ENCODE data around the gene DNMT1. TPM values are rescaled to one million over a fixed set of nuclear protein-coding genes. Genes with fewer than 3 reads are reported as not detected.

The DNMT1 gene
- total and polyA plus RNA-seq, 4 donors: 32.8 to 85.7 (median 45.2) TPM

DNA sequence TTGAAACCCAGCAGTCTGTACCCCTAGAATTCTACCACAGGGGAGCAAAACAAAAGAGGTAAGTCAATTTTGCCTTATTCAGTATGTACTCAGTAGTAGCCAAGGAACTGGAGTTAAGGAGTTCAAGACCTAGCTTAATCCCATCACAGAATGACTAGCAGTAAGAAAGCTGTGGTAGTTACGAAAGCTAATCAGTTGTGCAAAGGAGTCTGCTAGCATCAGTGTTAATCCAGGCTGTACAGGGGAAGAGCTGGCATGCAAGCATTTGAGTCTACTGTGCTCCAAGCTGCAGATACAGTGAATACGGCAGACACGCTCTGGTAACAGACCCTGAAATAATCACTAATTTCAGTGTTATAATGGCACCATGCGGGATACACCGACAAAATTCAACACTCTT, 4.7 kb downstream of the DNMT1 start:
- Histone ChIP-seq H3K4me3 (no peak overlapping the region), H3K4me1 (ENCODE audit: control insufficient read depth in 5 of 5, insufficient read depth in 5 of 5, low read length in 5 of 5) (peaks cover 0 to 13% (median 6%) of the 10 kb centered on the region in 5 donors), H3K36me3 (ENCODE audit: control insufficient read depth in 4 of 4, insufficient read depth in 4 of 4, low read length in 4 of 4) (peaks cover 3 to 10% (median 6%) of the 10 kb centered on the region in 4 donors), H3K27ac (ENCODE audit: low read depth in 1 of 2, low read length in 1 of 2) (no peak overlapping the region), H3K9me3 (ENCODE audit: control insufficient read depth in 4 of 4, insufficient read depth in 3 of 4, low read length in 3 of 4) (no peaks in the 10 kb centered on the region), H3K27me3 (ENCODE audit: control insufficient read depth in 3 of 3, insufficient read depth in 3 of 3, low read length in 2 of 3) (no peaks in the 10 kb centered on the region), H3K9ac (ENCODE audit: insufficient read depth in 1 of 2, low read length in 2 of 2) (no peak overlapping the region)
- WGBS, 2 donors: 94 to 96% methylated on average over 5 of the region's 5 CpGs
- ATAC-seq (ENCODE audit: insufficient read depth, low FRiP score): no peak
- DNase-seq: no peak
- TF ChIP-seq, protein P1, sequence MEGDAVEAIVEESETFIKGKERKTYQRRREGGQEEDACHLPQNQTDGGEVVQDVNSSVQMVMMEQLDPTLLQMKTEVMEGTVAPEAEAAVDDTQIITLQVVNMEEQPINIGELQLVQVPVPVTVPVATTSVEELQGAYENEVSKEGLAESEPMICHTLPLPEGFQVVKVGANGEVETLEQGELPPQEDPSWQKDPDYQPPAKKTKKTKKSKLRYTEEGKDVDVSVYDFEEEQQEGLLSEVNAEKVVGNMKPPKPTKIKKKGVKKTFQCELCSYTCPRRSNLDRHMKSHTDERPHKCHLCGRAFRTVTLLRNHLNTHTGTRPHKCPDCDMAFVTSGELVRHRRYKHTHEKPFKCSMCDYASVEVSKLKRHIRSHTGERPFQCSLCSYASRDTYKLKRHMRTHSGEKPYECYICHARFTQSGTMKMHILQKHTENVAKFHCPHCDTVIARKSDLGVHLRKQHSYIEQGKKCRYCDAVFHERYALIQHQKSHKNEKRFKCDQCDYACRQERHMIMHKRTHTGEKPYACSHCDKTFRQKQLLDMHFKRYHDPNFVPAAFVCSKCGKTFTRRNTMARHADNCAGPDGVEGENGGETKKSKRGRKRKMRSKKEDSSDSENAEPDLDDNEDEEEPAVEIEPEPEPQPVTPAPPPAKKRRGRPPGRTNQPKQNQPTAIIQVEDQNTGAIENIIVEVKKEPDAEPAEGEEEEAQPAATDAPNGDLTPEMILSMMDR (IDR thresholded peaks at IDR 0.05; ENCODE audit: control extremely low read depth, extremely low read depth): no peak

DNA sequence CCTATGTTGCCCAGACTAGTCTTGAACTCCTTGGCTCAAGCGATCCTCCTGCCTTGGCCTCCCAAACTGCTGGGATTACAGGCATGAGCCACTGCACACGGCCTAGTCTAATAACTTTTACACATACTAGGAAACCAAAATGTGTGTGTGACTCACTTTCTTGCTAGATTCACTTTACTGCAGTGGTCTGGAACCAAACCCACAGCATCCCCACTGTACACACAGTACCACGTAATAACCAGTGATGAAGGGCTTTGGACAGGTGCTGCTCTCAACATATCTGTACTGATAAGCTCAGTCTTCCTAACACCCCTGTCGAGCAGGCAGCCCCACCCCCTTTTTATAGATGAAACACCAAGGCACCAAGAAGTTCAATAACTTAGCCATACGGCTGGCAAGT, 5.1 kb downstream of the DNMT1 start:
- no peaks in the 10 kb centered on the region for H3K27me3 ChIP-seq (ENCODE audit: control insufficient read depth in 3 of 3, insufficient read depth in 3 of 3, low read length in 2 of 3)
- H3K4me1 ChIP-seq (ENCODE audit: control insufficient read depth in 5 of 5, insufficient read depth in 5 of 5, low read length in 5 of 5): peaks cover 0 to 12% (median 6%) of the 10 kb centered on the region in 5 donors
- no peak overlapping the region for H3K27ac ChIP-seq (ENCODE audit: low read depth in 1 of 2, low read length in 1 of 2)
- H3K4me3 ChIP-seq: no peak overlapping the region
- H3K9ac ChIP-seq (ENCODE audit: insufficient read depth in 1 of 2, low read length in 2 of 2): no peak overlapping the region
- DNase-seq (no peak), ATAC-seq (ENCODE audit: insufficient read depth, low FRiP score) (no peak)
- TF ChIP-seq, protein P1 (IDR thresholded peaks at IDR 0.05; ENCODE audit: control extremely low read depth, extremely low read depth): no peak
- H3K36me3 ChIP-seq (ENCODE audit: control insufficient read depth in 4 of 4, insufficient read depth in 4 of 4, low read length in 4 of 4): peaks cover 5 to 10% (median 7%) of the 10 kb centered on the region in 4 donors
- WGBS, 2 donors: 83 to 90% methylated on average over 5 of the region's 5 CpGs
- H3K9me3 ChIP-seq (ENCODE audit: control insufficient read depth in 4 of 4, insufficient read depth in 3 of 4, low read length in 3 of 4): no peaks in the 10 kb centered on the region

DNA sequence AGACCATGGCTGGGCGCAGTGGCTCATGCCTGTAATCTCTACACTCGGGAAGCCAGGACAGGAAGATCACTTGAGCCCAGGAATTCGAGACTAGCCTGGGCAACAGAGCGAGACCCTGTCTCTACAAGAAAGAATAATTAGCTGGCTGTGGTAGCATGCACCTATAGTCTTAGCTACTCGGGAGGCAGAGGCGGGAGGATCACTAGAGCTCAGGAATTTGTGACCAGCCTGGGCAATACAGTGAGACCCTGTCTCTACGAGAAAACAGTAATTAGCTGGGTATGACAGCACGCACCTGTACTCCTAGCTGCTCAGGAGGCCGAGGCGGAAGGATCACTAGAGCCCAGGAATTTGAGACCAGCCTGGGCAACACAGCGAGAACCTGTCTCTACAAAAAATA, 7.4 kb downstream of the DNMT1 start:
- DNase-seq (no peak), ATAC-seq (ENCODE audit: insufficient read depth, low FRiP score) (no peak)
- Histone ChIP-seq H3K4me3 (no peak overlapping the region), H3K4me1 (ENCODE audit: control insufficient read depth in 5 of 5, insufficient read depth in 5 of 5, low read length in 5 of 5) (peaks cover 0 to 5% (median 0%) of the 10 kb centered on the region in 5 donors), H3K36me3 (ENCODE audit: control insufficient read depth in 4 of 4, insufficient read depth in 4 of 4, low read length in 4 of 4) (peaks cover 5 to 13% (median 7%) of the 10 kb centered on the region in 4 donors), H3K9ac (ENCODE audit: insufficient read depth in 1 of 2, low read length in 2 of 2) (no peak overlapping the region), H3K27me3 (ENCODE audit: control insufficient read depth in 3 of 3, insufficient read depth in 3 of 3, low read length in 2 of 3) (no peaks in the 10 kb centered on the region), H3K27ac (ENCODE audit: low read depth in 1 of 2, low read length in 1 of 2) (no peak overlapping the region), H3K9me3 (ENCODE audit: control insufficient read depth in 4 of 4, insufficient read depth in 3 of 4, low read length in 3 of 4) (no peaks in the 10 kb centered on the region)
- TF ChIP-seq, protein P1 (IDR thresholded peaks at IDR 0.05; ENCODE audit: control extremely low read depth, extremely low read depth): no peak
- 90 to 95% methylated on average over 11 of the region's 11 CpGs for WGBS, 2 donors

DNA sequence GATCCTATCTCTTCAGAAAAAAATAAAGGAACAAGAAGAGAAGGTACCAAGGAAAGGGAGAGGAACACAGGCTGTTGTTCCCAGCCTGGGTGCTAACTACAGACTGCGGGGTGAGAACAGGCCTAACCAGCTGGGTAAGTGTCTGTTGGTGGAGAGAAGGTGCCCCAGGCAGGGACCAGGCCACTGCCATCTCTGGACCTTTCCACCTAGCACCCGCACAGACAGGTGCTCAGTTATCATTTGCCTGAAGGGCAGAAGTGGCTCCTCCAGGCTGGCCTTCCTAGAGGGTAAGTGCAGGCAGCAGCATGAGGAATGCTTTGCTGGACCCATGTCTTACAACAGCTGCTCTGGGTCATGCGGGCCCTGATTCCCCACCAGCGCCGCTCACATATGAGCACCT, 10.1 kb downstream of the DNMT1 start:
- Histone ChIP-seq H3K36me3 (ENCODE audit: control insufficient read depth in 4 of 4, insufficient read depth in 4 of 4, low read length in 4 of 4) (peaks cover 7 to 19% (median 11%) of the 10 kb centered on the region in 4 donors), H3K9me3 (ENCODE audit: control insufficient read depth in 4 of 4, insufficient read depth in 3 of 4, low read length in 3 of 4) (no peaks in the 10 kb centered on the region), H3K9ac (ENCODE audit: insufficient read depth in 1 of 2, low read length in 2 of 2) (no peak overlapping the region), H3K4me3 (no peak overlapping the region), H3K27me3 (ENCODE audit: control insufficient read depth in 3 of 3, insufficient read depth in 3 of 3, low read length in 2 of 3) (no peaks in the 10 kb centered on the region), H3K4me1 (ENCODE audit: control insufficient read depth in 5 of 5, insufficient read depth in 5 of 5, low read length in 5 of 5) (peaks cover 0 to 3% (median 0%) of the 10 kb centered on the region in 5 donors), H3K27ac (ENCODE audit: low read depth in 1 of 2, low read length in 1 of 2) (no peak overlapping the region)
- ATAC-seq (ENCODE audit: insufficient read depth, low FRiP score): no peak
- 93% methylated on average over 5 of the region's 5 CpGs for WGBS, 2 donors
- DNase-seq: no peak
- TF ChIP-seq, protein P1 (IDR thresholded peaks at IDR 0.05; ENCODE audit: control extremely low read depth, extremely low read depth): no peak

Data from lung (tissue), 12 donors.